Raji (cell line): Measurements from ENCODE around the gene ABCD2.

Experiments
- POLR2A ChIP-seq: IDR thresholded peaks from 2 replicates; pipeline ENCODE4 v1.6.1; 2011; ENCODE audit warnings: low read depth, low read length, control low read depth; ENCODE audit not compliant: insufficient read depth

Gene ABCD2

GRCh38 chr12:39586816-39587215 is 32.8 kb downstream of the ABCD2 start:
- TF ChIP-seq POLR2A: no peak

- no peak for TF ChIP-seq POLR2A
These were observed 38.0 kb downstream of the ABCD2 start for GRCh38 chr12:39581592-39581991.

- no peak for TF ChIP-seq POLR2A
These were observed 44.1 kb downstream of the ABCD2 start for GRCh38 chr12:39575498-39575875.

GRCh38 chr12:39574785-39575497 is 44.7 kb downstream of the ABCD2 start:
- TF ChIP-seq POLR2A: no peak

- TF ChIP-seq POLR2A: no peak
These were observed 45.2 kb downstream of the ABCD2 start for GRCh38 chr12:39574378-39574777.

GRCh38 chr12:39573971-39574370 is 45.6 kb downstream of the ABCD2 start:
- no peak for TF ChIP-seq POLR2A

GRCh38 chr12:39572551-39572950 is 47.1 kb downstream of the ABCD2 start:
- no peak for TF ChIP-seq POLR2A

- no peak for TF ChIP-seq POLR2A
These were observed 48.3 kb downstream of the ABCD2 start for GRCh38 chr12:39571351-39571750.

- TF ChIP-seq POLR2A: no peak
These were observed 66.1 kb downstream of the ABCD2 start for GRCh38 chr12:39553476-39553875.

- TF ChIP-seq POLR2A: no peak
These were observed 78.1 kb downstream of the ABCD2 start for GRCh38 chr12:39541471-39541870.

- TF ChIP-seq POLR2A: no peak
These were observed 80.9 kb downstream of the ABCD2 start for GRCh38 chr12:39538679-39539104.

- TF ChIP-seq POLR2A: no peak
These were observed 85.7 kb downstream of the ABCD2 start for GRCh38 chr12:39533951-39534350.

- TF ChIP-seq POLR2A: no peak
These were observed 87.2 kb downstream of the ABCD2 start for GRCh38 chr12:39532448-39532847.

GRCh38 chr12:39526974-39527373 is 92.6 kb downstream of the ABCD2 start:
- no peak for TF ChIP-seq POLR2A

- TF ChIP-seq POLR2A: no peak
These were observed 109.6 kb downstream of the ABCD2 start for GRCh38 chr12:39510001-39510400.

GRCh38 chr12:39505554-39505953 is 114.0 kb downstream of the ABCD2 start:
- TF ChIP-seq POLR2A: no peak

- TF ChIP-seq POLR2A: no peak
These were observed 114.6 kb downstream of the ABCD2 start for GRCh38 chr12:39505023-39505422.
